ENCODE measurements around the gene RPL19. TPM values are rescaled to one million over a fixed set of nuclear protein-coding genes. Genes with fewer than 3 reads are reported as not detected.
A peak's percentile ranks its signal among the peaks of the same experiment; 100 is the strongest.

RPL19 gene
- total RNA-seq, 4 donors from 2014 or later, result 3,050 to 5,448 (median 3,578) TPM

DNA sequence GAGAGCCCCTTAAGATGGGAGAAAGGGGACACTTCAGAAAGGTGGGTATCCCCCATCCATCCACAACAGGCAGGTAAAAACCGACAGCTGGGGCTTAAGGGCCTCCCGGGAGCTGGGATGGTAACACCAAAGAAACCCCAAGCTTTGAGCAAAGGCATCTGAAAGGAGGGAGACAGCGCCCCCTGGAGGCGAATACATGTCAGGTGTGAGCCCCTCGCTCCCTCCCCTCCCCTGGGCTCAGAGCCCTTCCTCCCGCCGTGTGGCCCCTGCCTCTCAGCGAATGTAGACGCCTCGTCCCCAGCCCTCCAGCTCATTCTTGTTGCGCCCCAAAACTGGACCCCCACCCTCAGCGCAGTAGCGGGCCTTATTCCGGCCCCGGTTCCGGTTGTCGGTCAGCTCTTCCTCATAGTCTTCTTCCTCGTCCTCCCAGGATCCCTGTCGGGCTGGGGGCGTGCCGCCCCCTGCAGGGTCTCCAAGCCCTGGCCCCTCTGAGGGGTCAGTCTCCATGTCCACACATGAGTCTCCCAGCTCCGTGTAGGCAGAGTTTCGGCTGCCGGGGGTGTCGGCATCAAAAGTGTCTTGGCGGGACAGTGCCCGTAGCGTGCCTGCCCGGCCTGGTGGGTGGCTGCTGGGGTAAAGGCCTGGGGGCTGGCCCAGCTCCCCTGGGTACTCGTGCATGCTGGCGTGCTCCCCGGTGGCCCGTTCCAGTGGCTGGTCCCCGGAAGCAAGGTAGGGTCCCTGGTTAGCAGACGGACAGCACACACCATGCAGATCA, 25.0 kb upstream of the RPL19 start:
- no peak overlapping the region for H3K4me3 ChIP-seq (ENCODE audit: low read depth, poor library complexity, severe bottlenecking)
- 57 to 63% methylated on average over 29 to 32 of the region's 35 CpGs for WGBS, 2 donors
- TF ChIP-seq POLR2A (IDR thresholded peaks at IDR 0.05), result no peak
- TF ChIP-seq, protein P1, sequence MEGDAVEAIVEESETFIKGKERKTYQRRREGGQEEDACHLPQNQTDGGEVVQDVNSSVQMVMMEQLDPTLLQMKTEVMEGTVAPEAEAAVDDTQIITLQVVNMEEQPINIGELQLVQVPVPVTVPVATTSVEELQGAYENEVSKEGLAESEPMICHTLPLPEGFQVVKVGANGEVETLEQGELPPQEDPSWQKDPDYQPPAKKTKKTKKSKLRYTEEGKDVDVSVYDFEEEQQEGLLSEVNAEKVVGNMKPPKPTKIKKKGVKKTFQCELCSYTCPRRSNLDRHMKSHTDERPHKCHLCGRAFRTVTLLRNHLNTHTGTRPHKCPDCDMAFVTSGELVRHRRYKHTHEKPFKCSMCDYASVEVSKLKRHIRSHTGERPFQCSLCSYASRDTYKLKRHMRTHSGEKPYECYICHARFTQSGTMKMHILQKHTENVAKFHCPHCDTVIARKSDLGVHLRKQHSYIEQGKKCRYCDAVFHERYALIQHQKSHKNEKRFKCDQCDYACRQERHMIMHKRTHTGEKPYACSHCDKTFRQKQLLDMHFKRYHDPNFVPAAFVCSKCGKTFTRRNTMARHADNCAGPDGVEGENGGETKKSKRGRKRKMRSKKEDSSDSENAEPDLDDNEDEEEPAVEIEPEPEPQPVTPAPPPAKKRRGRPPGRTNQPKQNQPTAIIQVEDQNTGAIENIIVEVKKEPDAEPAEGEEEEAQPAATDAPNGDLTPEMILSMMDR (IDR thresholded peaks at IDR 0.05), result peak in 1 of 3 donors; percentile 39
- intact Hi-C loops (cut with DNase I; ENCODE audit: low total_unique reads), result no loop called here
- peak in 1 of 2 donors; percentile 96 for DNase-seq (ENCODE audit: low spot score in 2 of 2)

DNA sequence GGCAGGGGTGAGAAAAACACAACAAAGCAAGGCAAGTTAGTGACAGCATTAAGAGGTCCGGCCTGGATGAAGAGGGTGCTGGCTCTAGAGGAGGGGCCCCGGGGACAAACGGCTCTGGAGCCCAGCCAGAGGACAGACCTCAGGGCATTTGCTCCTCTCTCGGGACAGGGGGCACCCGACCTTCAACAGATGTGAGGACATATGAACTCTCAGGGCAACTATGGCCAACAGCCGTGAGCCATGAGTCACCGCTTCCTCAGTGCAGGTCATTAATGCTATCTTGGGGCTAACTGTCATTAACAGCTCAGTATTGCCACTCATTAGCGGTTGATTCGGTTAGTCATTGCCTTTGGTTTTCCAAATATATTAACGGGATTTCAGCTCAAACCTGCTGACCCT, 24.4 kb upstream of the RPL19 start:
- intact Hi-C loops (cut with DNase I; ENCODE audit: low total_unique reads), result no loop called here
- no peak overlapping the region for H3K4me3 ChIP-seq (ENCODE audit: low read depth, poor library complexity, severe bottlenecking)
- no peak for DNase-seq (ENCODE audit: low spot score in 2 of 2)
- TF ChIP-seq POLR2A (IDR thresholded peaks at IDR 0.05), result no peak
- TF ChIP-seq, protein P1 (IDR thresholded peaks at IDR 0.05), result no peak
- 57 to 75% methylated on average over 10 of the region's 10 CpGs for WGBS, 2 donors

DNA sequence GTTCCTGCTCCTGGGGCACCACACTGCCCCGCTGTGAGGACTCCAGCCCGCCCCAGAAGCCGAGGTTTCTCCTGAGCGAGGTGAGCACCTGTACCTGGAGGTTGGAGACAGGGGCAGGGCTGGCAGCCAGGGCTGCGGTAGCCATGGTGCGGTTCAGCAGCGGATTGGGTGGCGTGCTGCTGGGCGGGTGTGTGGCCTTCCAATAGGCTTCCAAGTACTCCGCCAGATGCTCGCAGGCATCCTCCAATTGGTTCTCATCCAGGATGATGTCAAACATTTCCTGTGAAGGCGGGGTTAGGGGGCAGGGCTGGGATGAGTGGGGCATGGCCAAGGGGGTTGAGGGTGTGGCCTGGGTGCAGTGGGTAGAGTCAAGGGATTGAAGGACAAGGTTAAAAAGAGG, 22.8 kb upstream of the RPL19 start:
- intact Hi-C loops (cut with DNase I; ENCODE audit: low total_unique reads), result no loop called here
- no peak overlapping the region for H3K4me3 ChIP-seq (ENCODE audit: low read depth, poor library complexity, severe bottlenecking)
- TF ChIP-seq, protein P1 (IDR thresholded peaks at IDR 0.05), result no peak
- TF ChIP-seq POLR2A (IDR thresholded peaks at IDR 0.05), result no peak
- WGBS, 2 donors, result 85 to 86% methylated on average over 12 of the region's 12 CpGs
- no peak for DNase-seq (ENCODE audit: low spot score in 2 of 2)

DNA sequence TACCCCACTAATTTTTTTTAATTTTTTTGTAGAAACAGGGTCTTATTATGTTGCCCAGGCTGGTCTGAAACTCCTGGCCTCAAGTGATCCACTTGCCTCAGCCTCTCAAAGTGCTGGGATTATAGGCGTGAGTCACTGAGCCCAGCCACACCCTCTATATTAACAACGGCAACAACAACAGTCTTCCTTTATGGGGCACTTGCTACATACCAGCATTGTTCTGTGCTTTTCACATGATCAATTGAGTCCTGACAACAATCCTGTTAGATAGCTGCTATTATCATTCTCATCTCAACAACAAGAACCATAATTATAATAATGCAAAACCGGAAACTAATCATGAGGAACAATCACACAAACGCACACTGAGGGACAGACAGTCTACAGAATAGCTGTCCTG, 21.5 kb upstream of the RPL19 start:
- no peak for DNase-seq (ENCODE audit: low spot score in 2 of 2)
- no peak overlapping the region for H3K4me3 ChIP-seq (ENCODE audit: low read depth, poor library complexity, severe bottlenecking)
- 41 to 49% methylated on average over 4 of the region's 4 CpGs for WGBS, 2 donors
- TF ChIP-seq POLR2A (IDR thresholded peaks at IDR 0.05), result no peak
- TF ChIP-seq, protein P1 (IDR thresholded peaks at IDR 0.05), result no peak
- intact Hi-C loops (cut with DNase I; ENCODE audit: low total_unique reads), result no loop called here

DNA sequence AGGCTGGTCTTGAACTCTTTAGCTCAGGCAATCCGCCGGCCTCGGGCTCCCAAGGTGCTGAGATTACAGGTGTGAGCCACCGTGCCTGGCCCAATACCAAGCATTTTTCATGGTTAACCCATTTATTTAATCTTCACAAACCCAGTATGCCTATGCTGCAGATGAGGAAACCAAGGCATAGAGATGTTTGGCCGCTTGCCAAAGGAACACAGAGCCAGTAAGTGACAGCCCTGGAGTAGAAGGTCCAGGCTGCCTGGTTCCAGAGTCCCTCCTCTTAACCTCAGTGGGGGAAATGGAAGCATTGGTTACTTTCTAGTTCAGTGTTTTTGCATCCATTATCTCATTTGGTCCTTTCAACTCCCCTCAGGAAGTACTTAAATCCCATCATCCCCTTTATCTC, 18.8 kb upstream of the RPL19 start:
- WGBS, 2 donors, result 80 to 84% methylated on average over 5 of the region's 5 CpGs
- no peak for DNase-seq (ENCODE audit: low spot score in 2 of 2)
- no peak for TF ChIP-seq POLR2A (IDR thresholded peaks at IDR 0.05)
- TF ChIP-seq, protein P1 (IDR thresholded peaks at IDR 0.05), result no peak
- H3K4me3 ChIP-seq (ENCODE audit: low read depth, poor library complexity, severe bottlenecking), result no peak overlapping the region
- intact Hi-C loops (cut with DNase I; ENCODE audit: low total_unique reads), result no loop called here

DNA sequence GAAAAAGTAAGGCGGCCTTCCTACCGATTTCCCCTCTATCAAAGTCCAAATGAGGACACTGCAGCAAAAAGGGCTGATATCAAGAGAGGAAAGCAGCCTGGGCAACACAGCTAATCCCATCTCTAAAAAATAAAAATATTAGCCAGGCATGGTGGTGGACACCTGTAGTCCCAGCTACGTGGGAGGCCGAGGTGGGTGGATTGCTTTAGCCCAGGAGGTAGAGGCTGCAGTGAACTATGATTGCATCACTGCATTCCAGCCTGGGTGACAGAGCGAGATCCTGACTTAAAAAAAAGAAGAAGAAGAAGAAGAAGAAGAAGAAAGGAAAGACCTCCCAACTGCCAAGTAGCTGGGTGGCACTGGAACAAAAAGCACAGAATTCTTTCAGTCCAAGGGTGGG, 17.0 kb upstream of the RPL19 start:
- no peak for TF ChIP-seq POLR2A (IDR thresholded peaks at IDR 0.05)
- TF ChIP-seq, protein P1 (IDR thresholded peaks at IDR 0.05), result no peak
- intact Hi-C loops (cut with DNase I; ENCODE audit: low total_unique reads), result no loop called here
- 78 to 94% methylated on average over 5 of the region's 5 CpGs for WGBS, 2 donors
- DNase-seq (ENCODE audit: low spot score in 2 of 2), result no peak
- no peak overlapping the region for H3K4me3 ChIP-seq (ENCODE audit: low read depth, poor library complexity, severe bottlenecking)

Measured in lower leg skin (tissue), 4 donors.